Stimulated activated CD8-positive, alpha-beta memory T cell treated with anti-CD3 and anti-CD28 coated beads, Interleukin-15, amount 100 ng/mL, for 4 hours (primary cell): ENCODE results near the gene ZKSCAN4.

ENCODE experiments used
- DNase-seq, 2 donors: peaks; one replicate each; pipeline ENCODE4 v3.0.0-alpha.2; 2020; ENCODE audit warnings: low read depth in 2 of 2

ZKSCAN4 gene

DNA sequence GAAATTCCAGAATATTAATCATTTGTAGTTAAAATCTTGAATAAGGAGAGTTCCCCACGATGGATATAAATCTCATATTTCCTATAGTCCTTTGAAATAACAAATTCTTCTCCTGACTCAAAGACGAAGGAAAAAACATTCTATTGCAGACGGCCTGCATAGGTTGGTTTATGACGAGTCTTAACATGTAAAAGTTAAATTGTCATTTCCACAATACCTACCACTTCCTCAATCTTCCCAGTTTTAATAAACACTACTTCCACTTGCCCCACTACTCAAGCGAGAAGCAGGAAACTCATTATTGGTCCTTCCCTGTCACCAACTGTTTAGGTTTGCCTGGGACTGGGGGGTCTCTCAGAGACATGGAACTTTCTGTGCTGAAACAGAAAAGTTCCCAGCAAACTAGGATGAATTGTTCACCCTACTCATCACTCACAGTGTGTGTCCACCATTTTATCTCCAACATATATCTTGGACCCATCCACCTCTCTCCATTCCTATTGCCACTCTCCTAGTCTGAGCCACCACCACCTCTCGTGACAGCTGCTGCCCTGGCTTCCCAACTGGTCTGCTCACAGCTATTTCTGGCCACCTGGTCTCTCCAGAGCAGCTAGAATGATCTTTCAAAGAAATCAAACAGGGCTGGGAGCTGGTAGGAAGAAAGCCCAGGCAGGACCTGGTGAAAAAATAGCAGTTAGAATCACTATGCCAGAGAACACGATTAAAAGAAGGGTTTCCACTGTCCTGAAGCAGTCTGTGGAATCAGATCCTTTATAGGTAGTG lies 42.1 kb downstream of the ZKSCAN4 start:
- no peak for DNase-seq

DNA sequence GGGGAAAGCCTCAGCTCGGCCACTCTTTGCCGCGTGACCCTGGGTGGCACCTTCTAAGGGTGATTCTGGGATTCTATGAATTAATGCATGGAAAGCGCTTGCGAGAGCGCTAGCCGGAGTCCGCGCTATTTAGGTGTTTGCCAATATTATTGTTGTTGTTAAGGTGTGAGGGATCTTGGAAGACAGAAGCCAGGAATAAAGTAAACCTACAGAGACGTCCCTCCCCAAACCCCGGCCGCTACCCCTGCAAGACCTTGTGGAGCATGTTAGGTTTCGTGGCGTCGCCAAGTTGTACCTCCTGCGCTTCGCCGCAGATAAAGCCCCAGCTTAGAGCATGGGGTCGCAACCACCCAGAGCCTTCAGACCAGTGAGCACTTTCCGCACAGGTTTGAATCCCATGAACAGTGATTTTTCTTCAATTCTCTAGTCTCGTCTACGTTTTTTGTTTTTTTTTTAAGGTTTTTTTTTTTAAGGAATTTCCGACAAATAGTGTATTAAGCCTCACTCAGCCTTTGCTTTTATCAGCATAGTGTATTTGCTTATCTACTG lies 43.9 kb downstream of the ZKSCAN4 start:
- no peak for DNase-seq

DNA sequence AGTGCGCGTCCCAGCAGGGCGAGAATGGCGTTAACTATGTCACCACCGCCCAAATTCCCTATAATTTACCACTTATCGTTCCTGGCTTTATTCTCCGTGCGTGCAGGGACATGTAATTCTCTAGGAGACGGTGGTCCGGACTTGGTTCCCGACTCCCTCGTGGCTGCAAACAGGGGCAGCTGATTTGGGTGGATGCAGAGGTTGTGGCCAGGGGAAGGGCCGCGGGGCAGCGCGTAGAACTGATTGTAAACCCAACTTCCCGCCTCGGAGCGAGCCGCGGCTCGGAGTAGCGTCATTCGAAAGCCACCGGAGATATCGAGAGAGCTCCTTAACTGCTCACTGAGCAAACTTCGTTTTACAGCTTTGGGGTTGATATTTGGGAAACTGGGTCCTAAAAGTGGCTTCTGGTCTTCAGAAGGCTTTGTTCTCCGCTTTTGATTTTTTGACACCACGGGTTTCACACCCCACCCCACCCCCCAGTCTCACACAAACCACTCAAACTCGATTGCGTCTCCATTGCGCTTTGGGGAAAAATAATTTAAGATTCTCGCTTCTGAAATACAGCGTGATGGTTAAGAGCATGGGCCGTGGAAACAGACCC lies 44.5 kb downstream of the ZKSCAN4 start:
- no peak for DNase-seq

DNA sequence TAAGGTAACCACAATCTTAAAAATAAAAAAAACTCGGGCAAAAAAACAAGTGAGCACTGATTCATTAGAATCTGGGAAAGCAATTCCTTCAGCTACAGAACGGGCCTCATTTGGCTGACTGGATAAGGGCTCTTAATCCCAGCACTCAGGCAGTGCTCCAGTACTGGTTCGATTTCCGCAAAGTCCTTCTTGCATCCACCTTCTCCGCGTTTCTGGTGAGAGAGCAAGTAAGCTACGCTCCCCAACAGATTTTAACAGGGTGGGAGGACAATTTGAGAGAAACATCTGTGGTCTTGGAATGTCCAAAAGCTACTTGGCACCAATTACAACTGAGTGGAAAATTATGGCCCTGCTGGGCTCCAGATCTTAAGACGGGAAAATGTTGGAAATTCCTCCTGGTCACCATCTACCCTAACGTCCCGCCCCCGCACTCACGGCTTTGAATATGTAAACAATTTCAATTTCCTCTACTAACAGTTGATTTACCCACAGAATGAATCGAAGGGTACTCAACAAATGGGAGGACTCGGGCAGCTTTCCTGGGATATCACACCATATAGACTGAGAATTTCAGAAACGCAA lies 45.0 kb downstream of the ZKSCAN4 start:
- DNase-seq: no peak

DNA sequence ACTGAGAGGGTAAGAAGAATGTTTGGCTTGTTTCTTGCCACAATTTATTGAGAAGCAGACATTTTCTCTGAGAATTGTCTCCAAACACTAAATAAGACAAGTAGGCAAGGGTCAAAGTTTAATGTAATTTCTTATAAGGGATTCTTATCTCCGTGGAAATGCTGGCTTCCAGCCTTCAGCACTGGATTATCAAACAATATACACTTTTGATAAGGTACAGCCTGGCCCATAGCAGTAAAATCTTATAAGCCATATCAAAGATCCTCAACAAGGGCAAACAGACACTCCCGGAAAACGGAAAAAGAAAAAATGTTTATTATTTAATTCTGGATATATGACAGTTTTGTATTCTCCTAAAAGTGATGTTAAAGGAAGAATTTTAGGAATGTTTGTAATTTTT lies 45.5 kb downstream of the ZKSCAN4 start:
- DNase-seq: no peak

DNA sequence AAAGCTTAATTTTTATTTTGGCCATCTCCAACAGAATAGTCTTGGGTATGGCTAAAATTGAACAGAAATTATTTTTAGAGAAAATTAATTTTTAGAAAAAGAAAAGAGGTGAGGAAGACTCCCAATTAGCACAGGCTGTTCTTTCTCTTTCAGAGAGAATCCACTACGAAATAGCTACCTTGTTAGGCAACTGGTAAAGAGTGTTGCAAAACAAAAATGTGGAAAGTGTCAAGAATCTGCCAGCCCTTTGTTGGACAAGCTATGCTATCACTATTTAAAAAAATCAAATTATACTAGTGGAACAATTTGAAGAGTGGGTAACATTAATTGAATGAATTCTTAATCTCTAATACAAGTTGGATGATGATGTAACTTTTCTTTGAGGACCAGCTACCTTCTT lies 46.2 kb downstream of the ZKSCAN4 start:
- DNase-seq: no peak

DNA sequence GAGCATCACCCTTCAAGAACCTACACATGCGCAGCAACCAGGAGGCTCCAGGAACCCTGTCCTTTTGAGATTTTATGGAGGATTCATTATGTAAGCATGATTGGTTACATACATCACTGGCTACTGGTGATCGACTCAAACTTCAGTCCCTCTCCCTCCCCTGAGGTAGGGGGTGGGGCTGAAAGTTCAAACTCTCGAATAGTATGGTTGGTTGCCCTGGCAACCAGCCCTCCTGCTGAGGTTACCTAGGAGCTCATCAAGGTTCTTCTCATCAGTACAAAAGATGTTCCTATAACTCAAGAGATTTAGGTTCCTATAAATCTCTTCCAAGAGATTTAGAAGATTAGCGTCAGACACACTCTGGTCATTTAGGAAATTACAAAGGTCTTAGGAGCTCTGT lies 48.9 kb downstream of the ZKSCAN4 start:
- DNase-seq: no peak

DNA sequence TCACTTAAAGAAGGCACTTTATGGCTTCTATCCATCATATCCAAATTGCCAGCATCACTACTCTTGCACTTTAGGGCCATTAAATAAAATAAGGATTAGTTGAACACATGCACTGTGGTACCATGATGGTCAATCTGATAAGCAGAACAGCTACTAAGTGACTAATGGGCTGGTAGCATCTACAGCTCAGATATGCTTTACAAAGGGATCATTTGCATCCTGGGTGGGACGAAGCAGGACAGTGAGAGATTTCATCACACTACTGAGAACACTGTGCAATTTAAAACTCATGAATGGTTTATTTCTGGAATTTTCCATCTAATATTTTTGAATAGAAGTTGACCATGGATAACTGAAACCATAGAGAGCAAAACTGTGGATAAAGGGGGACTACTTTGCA lies 52.0 kb downstream of the ZKSCAN4 start:
- no peak for DNase-seq
